Esophagus squamous epithelium (tissue), 5 donors: ENCODE data around the gene CFTR. TPM values are rescaled to one million over a fixed set of nuclear protein-coding genes. Genes with fewer than 3 reads are reported as not detected.

Source experiments
- DNase-seq: peaks from one replicate; lab custom pipeline; 2025; lab: John Stamatoyannopoulos, UW
- H3K27ac ChIP-seq, 4 donors: fragments of 200-600 bp; sonication (generic); one replicate each; pipeline ENCODE4 v1.5.1; 2016 to 2019; ENCODE audit warnings: mild to moderate bottlenecking in 1 of 4
- H3K27me3 ChIP-seq, 4 donors: fragments of 200-600 bp; sonication (generic); 1 replicate in 3 of 4; 2 replicates in 1 of 4; pipeline versions ENCODE4 v1.5.1 to v1.6.0; 2017 to 2021; ENCODE audit warnings: antibody characterized with exemption in 1 of 4
- H3K36me3 ChIP-seq, 3 donors: fragments of 200-600 bp; sonication (generic); one replicate each; pipeline ENCODE4 v1.5.1; 2016 to 2019
- H3K4me1 ChIP-seq, 3 donors: fragments of 200-600 bp; sonication (generic); one replicate each; pipeline ENCODE4 v1.5.1; 2017 to 2019
- H3K4me3 ChIP-seq, 4 donors: fragments of 200-600 bp; sonication (generic); 1 replicate in 3 of 4; 2 replicates in 1 of 4; pipeline ENCODE4 v1.5.1; 2016 to 2019; ENCODE audit warnings: mild to moderate bottlenecking in 2 of 4, moderate library complexity in 1 of 4
- H3K9me3 ChIP-seq, 3 donors: fragments of 200-600 bp; sonication (generic); one replicate each; pipeline ENCODE4 v1.5.1; 2016 to 2019
- POLR2A ChIP-seq, 4 donors: fragments of 450-650 bp; IDR thresholded peaks; one replicate each; pipeline ENCODE4 v1.6.1; 2017; ENCODE audit warnings: antibody characterized with exemption in 4 of 4, mild to moderate bottlenecking in 4 of 4, moderate library complexity in 3 of 4
- WGBS, 2 donors: methylation state at CpG; one replicate each; pipeline ENCODE4 v1.1.5; 2018; 5-methylcytosine and 5-hydroxymethylcytosine counted together
- intact Hi-C: fragments of 100-400 bp; cut with DNase I; formaldehyde crosslinking; loops from one replicate; pipeline ENCODE4 v1.15.0; 2022
- total RNA-seq, 4 donors: library from RNA; depleted of rRNA; stranded (reverse); fragments of >200 nt; gene quantifications; one replicate each; pipeline ENCODE4 v1.1.0, GENCODE V29; 2016
- TF ChIP-seq, protein P1 (sequence below), 6 experiments: fragments of 450-650 bp in 4 of 6; fragments of 200-600 bp in 2 of 6; sonication (generic) in 2 of 6; IDR thresholded peaks; one replicate each; pipeline ENCODE4 v1.5.1; 2016 to 2019; ENCODE audit warnings: antibody characterized with exemption in 6 of 6, mild to moderate bottlenecking in 4 of 6, moderate library complexity in 4 of 6
- donor health status: DM: yes; HTN: yes; CAD: no.

CFTR gene
- total RNA-seq, 4 donors from 2014 or later, result 0.38 to 2.1 (median 0.99) TPM; not detected in 1

- intact Hi-C loops, result no loop called here
- TF ChIP-seq, protein P1, sequence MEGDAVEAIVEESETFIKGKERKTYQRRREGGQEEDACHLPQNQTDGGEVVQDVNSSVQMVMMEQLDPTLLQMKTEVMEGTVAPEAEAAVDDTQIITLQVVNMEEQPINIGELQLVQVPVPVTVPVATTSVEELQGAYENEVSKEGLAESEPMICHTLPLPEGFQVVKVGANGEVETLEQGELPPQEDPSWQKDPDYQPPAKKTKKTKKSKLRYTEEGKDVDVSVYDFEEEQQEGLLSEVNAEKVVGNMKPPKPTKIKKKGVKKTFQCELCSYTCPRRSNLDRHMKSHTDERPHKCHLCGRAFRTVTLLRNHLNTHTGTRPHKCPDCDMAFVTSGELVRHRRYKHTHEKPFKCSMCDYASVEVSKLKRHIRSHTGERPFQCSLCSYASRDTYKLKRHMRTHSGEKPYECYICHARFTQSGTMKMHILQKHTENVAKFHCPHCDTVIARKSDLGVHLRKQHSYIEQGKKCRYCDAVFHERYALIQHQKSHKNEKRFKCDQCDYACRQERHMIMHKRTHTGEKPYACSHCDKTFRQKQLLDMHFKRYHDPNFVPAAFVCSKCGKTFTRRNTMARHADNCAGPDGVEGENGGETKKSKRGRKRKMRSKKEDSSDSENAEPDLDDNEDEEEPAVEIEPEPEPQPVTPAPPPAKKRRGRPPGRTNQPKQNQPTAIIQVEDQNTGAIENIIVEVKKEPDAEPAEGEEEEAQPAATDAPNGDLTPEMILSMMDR (IDR thresholded peaks at IDR 0.05), result no peak
- TF ChIP-seq POLR2A (IDR thresholded peaks at IDR 0.05), result no peak
- DNase-seq, result no peak
- Histone ChIP-seq H3K27me3 (no peaks in the 10 kb centered on the region), H3K9me3 (no peaks in the 10 kb centered on the region), H3K4me3 (no peak overlapping the region), H3K36me3 (no peaks in the 10 kb centered on the region), H3K4me1 (peaks cover 0 to 31% (median 0%) of the 10 kb centered on the region in 3 donors), H3K27ac (no peak overlapping the region)
- WGBS, 2 donors, result 56 to 60% methylated on average over 3 of the region's 3 CpGs
Observed at GRCh38 chr7:117675497-117676435, 195.9 kb downstream of the CFTR start.

GRCh38 chr7:117679120-117679519 is 199.3 kb downstream of the CFTR start:
- no peaks in the 10 kb centered on the region for H3K9me3 ChIP-seq
- intact Hi-C loops, result no loop called here
- no peak overlapping the region for H3K27ac ChIP-seq
- TF ChIP-seq POLR2A (IDR thresholded peaks at IDR 0.05), result no peak
- TF ChIP-seq, protein P1 (IDR thresholded peaks at IDR 0.05), result no peak
- no peak overlapping the region for H3K4me3 ChIP-seq
- peaks cover 0 to 16% (median 0%) of the 10 kb centered on the region in 3 donors for H3K4me1 ChIP-seq
- H3K27me3 ChIP-seq, result no peaks in the 10 kb centered on the region
- H3K36me3 ChIP-seq, result no peaks in the 10 kb centered on the region
- DNase-seq, result no peak
- WGBS, 2 donors, result 72 to 81% methylated on average over 3 of the region's 3 CpGs

GRCh38 chr7:117682681-117683385 is 203.0 kb downstream of the CFTR start:
- Histone ChIP-seq H3K27me3 (no peaks in the 10 kb centered on the region), H3K9me3 (no peaks in the 10 kb centered on the region), H3K27ac (no peak overlapping the region), H3K36me3 (no peaks in the 10 kb centered on the region), H3K4me1 (peaks cover 0 to 28% (median 0%) of the 10 kb centered on the region in 3 donors), H3K4me3 (no peak overlapping the region)
- TF ChIP-seq POLR2A (IDR thresholded peaks at IDR 0.05), result no peak
- TF ChIP-seq, protein P1 (IDR thresholded peaks at IDR 0.05), result no peak
- WGBS, 2 donors, result 46 to 68% methylated on average over 5 of the region's 5 CpGs
- DNase-seq, result no peak
- intact Hi-C loops, result no loop called here

DNA sequence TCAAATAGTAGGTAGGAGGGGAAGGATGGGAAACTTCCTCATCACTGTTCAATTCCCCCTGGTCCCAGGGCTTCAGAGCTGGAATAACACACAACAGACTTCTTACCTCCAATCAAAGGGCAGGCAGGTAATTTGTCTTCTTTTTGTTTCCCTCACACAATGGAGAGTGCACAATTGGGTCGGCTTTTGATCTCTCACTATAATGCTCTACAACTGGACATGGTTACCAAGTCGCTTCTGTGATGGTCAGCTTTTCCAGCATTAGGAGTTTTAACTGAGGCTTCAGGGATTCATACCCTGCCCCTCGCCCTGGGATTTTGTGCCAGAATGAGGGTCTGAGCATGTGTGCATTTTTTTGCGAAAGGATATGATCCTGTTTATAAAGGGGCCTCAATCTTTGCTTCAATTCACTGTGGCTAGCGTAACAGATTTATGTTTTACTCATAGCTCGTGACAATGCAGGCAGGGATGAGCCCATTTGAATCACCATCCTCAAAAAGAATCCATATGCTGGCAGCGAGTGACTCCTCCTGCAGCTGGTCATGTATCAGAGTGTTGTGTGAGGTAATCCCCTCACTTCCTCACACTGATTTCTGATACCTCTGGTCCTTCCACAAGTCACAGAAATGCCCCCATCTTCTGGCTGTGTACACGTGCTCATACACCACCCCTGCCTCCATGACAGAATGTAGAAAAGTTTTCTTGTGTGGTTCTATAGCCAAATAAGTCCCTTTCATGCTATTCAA is 203.8 kb downstream of the CFTR start:
- Histone ChIP-seq H3K4me3 (no peak overlapping the region), H3K9me3 (no peaks in the 10 kb centered on the region), H3K4me1 (peaks cover 0 to 34% (median 0%) of the 10 kb centered on the region in 3 donors), H3K36me3 (no peaks in the 10 kb centered on the region), H3K27me3 (no peaks in the 10 kb centered on the region), H3K27ac (no peak overlapping the region)
- 66 to 69% methylated on average over 8 of the region's 8 CpGs for WGBS, 2 donors
- no peak for DNase-seq
- no peak for TF ChIP-seq POLR2A (IDR thresholded peaks at IDR 0.05)
- TF ChIP-seq, protein P1 (IDR thresholded peaks at IDR 0.05), result no peak
- intact Hi-C loops, result no loop called here
